Neural progenitor cell (in vitro differentiated cells): ENCODE results near the gene VSTM4. TPM values are rescaled to one million over a fixed set of nuclear protein-coding genes. Genes with fewer than 3 reads are reported as not detected.

ENCODE experiments used
- DNase-seq: peaks from one replicate; pipeline ENCODE4 v3.0.0-alpha.2; 2016; ENCODE audit warnings: low spot score
- H2AFZ ChIP-seq: fragments of 200-600 bp; sonication (generic); replicated peaks from 2 replicates; pipeline ENCODE4 v1.6.1; 2016; ENCODE audit warnings: antibody characterized with exemption
- H3F3A ChIP-seq: fragments of 200-600 bp; sonication (generic); 2 replicates; pipeline ENCODE4 v1.6.1; 2016; ENCODE audit warnings: antibody characterized with exemption, low read depth
- H3K27ac ChIP-seq: fragments of 200-600 bp; sonication (generic); 2 replicates; pipeline ENCODE4 v1.5.1; 2016; ENCODE audit warnings: mild to moderate bottlenecking
- H3K27me3 ChIP-seq: fragments of 200-600 bp; sonication (generic); 2 replicates; pipeline ENCODE4 v1.6.1; 2016; ENCODE audit warnings: mild to moderate bottlenecking, moderate library complexity
- H3K36me3 ChIP-seq: fragments of 200-600 bp; sonication (generic); 2 replicates; pipeline ENCODE4 v1.5.1; 2016
- H3K4me1 ChIP-seq: fragments of 200-600 bp; sonication (generic); 2 replicates; pipeline ENCODE4 v1.6.1; 2016; ENCODE audit warnings: mixed run types
- H3K4me2 ChIP-seq: fragments of 200-600 bp; sonication (generic); 2 replicates; pipeline ENCODE4 v1.6.1; 2016
- H3K4me3 ChIP-seq: fragments of 200-600 bp; sonication (generic); 2 replicates; pipeline ENCODE4 v1.5.1; 2016
- H3K79me2 ChIP-seq: fragments of 200-600 bp; sonication (generic); 2 replicates; pipeline ENCODE4 v1.6.1; 2016; ENCODE audit warnings: low read depth
- H3K9ac ChIP-seq: fragments of 200-600 bp; sonication (generic); 2 replicates; pipeline ENCODE4 v1.6.1; 2016
- H3K9me3 ChIP-seq: fragments of 200-600 bp; sonication (generic); 2 replicates; pipeline ENCODE4 v1.5.1; 2016; ENCODE audit warnings: low read depth
- H4K20me1 ChIP-seq: fragments of 200-600 bp; sonication (generic); 2 replicates; pipeline ENCODE4 v1.6.1; 2016; ENCODE audit warnings: low read depth
- H3K27ac Mint-ChIP-seq: 3 replicates; pipeline ENCODE4 v1.8.0; 2021; ENCODE audit warnings: mixed read lengths
- H3K27me3 Mint-ChIP-seq: 2 replicates; pipeline ENCODE4 v1.8.0; 2022; ENCODE audit warnings: low read depth, mild to moderate bottlenecking, inconsistent platforms, moderate library complexity, mixed read lengths; ENCODE audit not compliant: insufficient read depth
- H3K36me3 Mint-ChIP-seq: 3 replicates; pipeline ENCODE4 v1.8.0; 2021; ENCODE audit warnings: mixed read lengths
- H3K4me1 Mint-ChIP-seq: 3 replicates; pipeline ENCODE4 v1.8.0; 2021; ENCODE audit warnings: mixed read lengths
- H3K4me3 Mint-ChIP-seq: 3 replicates; pipeline ENCODE4 v1.8.0; 2021; ENCODE audit warnings: mild to moderate bottlenecking, moderate library complexity, mixed read lengths
- H3K9me3 Mint-ChIP-seq: 3 replicates; pipeline ENCODE4 v1.8.0; 2020; ENCODE audit warnings: mixed read lengths
- EZH2 ChIP-seq: fragments of 200-600 bp; sonication (generic); IDR thresholded peaks from 2 replicates; pipeline ENCODE4 v1.6.1; 2017; ENCODE audit warnings: antibody characterized with exemption, mild to moderate bottlenecking, moderate library complexity
- EZH2phosphoT487 ChIP-seq: fragments of 200-600 bp; sonication (generic); IDR thresholded peaks from 2 replicates; pipeline ENCODE4 v1.6.1; 2017; ENCODE audit warnings: antibody characterized with exemption
- total RNA-seq: library from RNA; depleted of rRNA; stranded (reverse); fragments of >200 nt; gene quantifications from 2 replicates; pipeline ENCODE4 v1.2.3, GENCODE V29; 2015; ENCODE audit warnings: low replicate concordance
- TF ChIP-seq, protein P1 (sequence below): fragments of 200-600 bp; sonication (generic); IDR thresholded peaks from 2 replicates; pipeline ENCODE4 v1.5.1; 2017; ENCODE audit warnings: antibody characterized with exemption, mild to moderate bottlenecking

VSTM4 gene
- total RNA-seq, 1 donor from 2014 or later, result 0.92 TPM

GRCh38 chr10:49023752-49024151 is 91.6 kb downstream of the VSTM4 start:
- Histone ChIP-seq H3F3A (no peaks in the 10 kb centered on the region), H3K4me1 (no peaks in the 10 kb centered on the region), H3K79me2 (no peaks in the 10 kb centered on the region), H4K20me1 (no peaks in the 10 kb centered on the region), H3K36me3 (no peaks in the 10 kb centered on the region), H3K4me2 (no peak overlapping the region), H3K9ac (no peak overlapping the region), H2AFZ (no peak overlapping the region), H3K27me3 (no peaks in the 10 kb centered on the region), H3K27ac (no peak overlapping the region), H3K4me3 (no peak overlapping the region), H3K9me3 (no peaks in the 10 kb centered on the region)
- Mint-ChIP-seq H3K4me1 (no peaks in the 10 kb centered on the region), H3K27me3 (no peaks in the 10 kb centered on the region), H3K27ac (no peak overlapping the region), H3K9me3 (no peaks in the 10 kb centered on the region), H3K4me3 (no peak overlapping the region), H3K36me3 (peaks cover 2% of the 10 kb centered on the region)
- TF ChIP-seq EZH2, result no peak
- TF ChIP-seq, protein P1, sequence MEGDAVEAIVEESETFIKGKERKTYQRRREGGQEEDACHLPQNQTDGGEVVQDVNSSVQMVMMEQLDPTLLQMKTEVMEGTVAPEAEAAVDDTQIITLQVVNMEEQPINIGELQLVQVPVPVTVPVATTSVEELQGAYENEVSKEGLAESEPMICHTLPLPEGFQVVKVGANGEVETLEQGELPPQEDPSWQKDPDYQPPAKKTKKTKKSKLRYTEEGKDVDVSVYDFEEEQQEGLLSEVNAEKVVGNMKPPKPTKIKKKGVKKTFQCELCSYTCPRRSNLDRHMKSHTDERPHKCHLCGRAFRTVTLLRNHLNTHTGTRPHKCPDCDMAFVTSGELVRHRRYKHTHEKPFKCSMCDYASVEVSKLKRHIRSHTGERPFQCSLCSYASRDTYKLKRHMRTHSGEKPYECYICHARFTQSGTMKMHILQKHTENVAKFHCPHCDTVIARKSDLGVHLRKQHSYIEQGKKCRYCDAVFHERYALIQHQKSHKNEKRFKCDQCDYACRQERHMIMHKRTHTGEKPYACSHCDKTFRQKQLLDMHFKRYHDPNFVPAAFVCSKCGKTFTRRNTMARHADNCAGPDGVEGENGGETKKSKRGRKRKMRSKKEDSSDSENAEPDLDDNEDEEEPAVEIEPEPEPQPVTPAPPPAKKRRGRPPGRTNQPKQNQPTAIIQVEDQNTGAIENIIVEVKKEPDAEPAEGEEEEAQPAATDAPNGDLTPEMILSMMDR, result no peak
- TF ChIP-seq EZH2phosphoT487, result no peak
- no peak for DNase-seq

- DNase-seq, result no peak
- Histone ChIP-seq H2AFZ (no peak overlapping the region), H3K79me2 (no peaks in the 10 kb centered on the region), H3K36me3 (no peaks in the 10 kb centered on the region), H3K4me3 (no peak overlapping the region), H3F3A (no peaks in the 10 kb centered on the region), H3K27me3 (no peaks in the 10 kb centered on the region), H3K4me1 (no peaks in the 10 kb centered on the region), H3K4me2 (no peak overlapping the region), H3K9ac (no peak overlapping the region), H4K20me1 (no peaks in the 10 kb centered on the region), H3K9me3 (no peaks in the 10 kb centered on the region), H3K27ac (no peak overlapping the region)
- TF ChIP-seq EZH2, result no peak
- TF ChIP-seq, protein P1, result no peak
- no peak overlapping the region for H3K4me3 Mint-ChIP-seq
- H3K27ac Mint-ChIP-seq, result no peak overlapping the region
- no peaks in the 10 kb centered on the region for H3K27me3 Mint-ChIP-seq
- H3K9me3 Mint-ChIP-seq, result no peaks in the 10 kb centered on the region
- H3K36me3 Mint-ChIP-seq, result peaks cover 2% of the 10 kb centered on the region
- no peaks in the 10 kb centered on the region for H3K4me1 Mint-ChIP-seq
Measured at GRCh38 chr10:49023071-49023470, 92.3 kb downstream of the VSTM4 start.

DNA sequence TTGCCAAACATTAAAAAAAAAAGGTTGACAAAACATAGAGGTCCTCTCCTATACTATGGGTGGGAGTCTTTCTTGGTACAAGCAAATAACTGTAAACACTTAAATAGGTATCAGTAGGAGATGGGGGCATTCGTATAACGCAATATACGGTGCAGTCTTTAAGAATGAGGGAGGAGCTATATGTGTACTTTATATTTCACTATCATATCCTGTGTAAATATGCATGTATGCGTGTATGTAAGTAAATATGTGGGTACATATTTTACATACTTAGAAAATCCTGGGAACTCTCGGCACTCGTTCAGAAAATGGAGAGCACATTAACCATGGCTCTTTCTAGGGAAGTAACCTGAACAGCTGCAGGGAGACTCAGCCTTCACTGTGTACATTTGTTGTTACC is 93.6 kb downstream of the VSTM4 start:
- Histone ChIP-seq H3F3A (no peaks in the 10 kb centered on the region), H3K27ac (no peak overlapping the region), H4K20me1 (no peaks in the 10 kb centered on the region), H3K9me3 (no peaks in the 10 kb centered on the region), H3K4me1 (no peaks in the 10 kb centered on the region), H3K27me3 (no peaks in the 10 kb centered on the region), H3K36me3 (no peaks in the 10 kb centered on the region), H3K9ac (no peak overlapping the region), H2AFZ (no peak overlapping the region), H3K79me2 (no peaks in the 10 kb centered on the region), H3K4me2 (no peak overlapping the region), H3K4me3 (no peak overlapping the region)
- Mint-ChIP-seq H3K4me1 (no peaks in the 10 kb centered on the region), H3K27me3 (peaks cover 2% of the 10 kb centered on the region), H3K9me3 (no peaks in the 10 kb centered on the region), H3K36me3 (peaks cover 2% of the 10 kb centered on the region), H3K4me3 (no peak overlapping the region), H3K27ac (no peak overlapping the region)
- DNase-seq, result no peak
- no peak for TF ChIP-seq EZH2
- TF ChIP-seq, protein P1, result no peak
- no peak for TF ChIP-seq EZH2phosphoT487

DNA sequence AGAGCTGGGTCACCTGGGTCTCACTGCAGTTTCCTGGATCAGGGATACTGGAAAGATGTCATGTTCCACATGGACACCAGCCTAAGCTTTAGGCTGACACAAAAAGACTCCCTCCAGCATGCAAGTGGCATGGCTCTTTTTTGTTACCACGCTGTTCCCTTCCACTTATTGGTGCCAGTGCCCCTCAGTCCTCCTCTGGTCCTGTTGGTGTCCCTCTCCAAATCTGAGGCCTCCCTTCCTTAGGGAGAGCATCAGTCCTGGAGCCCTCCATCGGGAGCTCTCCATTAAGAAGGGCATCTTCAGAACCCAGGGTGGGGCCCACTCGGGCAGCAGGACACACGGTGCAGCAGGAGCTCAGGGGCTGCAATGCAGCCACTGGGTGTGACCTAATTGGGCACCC is 99.6 kb downstream of the VSTM4 start:
- DNase-seq, result no peak
- no peaks in the 10 kb centered on the region for H3K27me3 ChIP-seq
- no peaks in the 10 kb centered on the region for H3K79me2 ChIP-seq
- H3K9me3 ChIP-seq, result no peaks in the 10 kb centered on the region
- no peak overlapping the region for H2AFZ ChIP-seq
- Mint-ChIP-seq H3K27me3 (peaks cover 2% of the 10 kb centered on the region), H3K36me3 (peaks cover 2% of the 10 kb centered on the region), H3K4me3 (no peak overlapping the region), H3K4me1 (peaks cover 19% of the 10 kb centered on the region), H3K9me3 (no peaks in the 10 kb centered on the region), H3K27ac (no peak overlapping the region)
- H3K4me2 ChIP-seq, result no peak overlapping the region
- no peak overlapping the region for H3K4me3 ChIP-seq
- no peaks in the 10 kb centered on the region for H4K20me1 ChIP-seq
- no peak overlapping the region for H3K9ac ChIP-seq
- H3K4me1 ChIP-seq, result peaks cover 6% of the 10 kb centered on the region
- H3K36me3 ChIP-seq, result no peaks in the 10 kb centered on the region
- TF ChIP-seq, protein P1, result no peak
- TF ChIP-seq EZH2phosphoT487 (no peak), EZH2 (no peak)
- no peak overlapping the region for H3K27ac ChIP-seq
- H3F3A ChIP-seq, result no peaks in the 10 kb centered on the region
